Measurements from ENCODE around the gene ACP1.

ACP1 gene

GRCh38 chr2:264493-265468 is at the start of gene ACP1:
Gene ACP1 (plus strand): TSS chr2:264947. CDS start chr2:264965, 18 bp downstream.
- DNase-seq = peak; percentile 96

- DNase-seq = no peak
Observed at GRCh38 chr2:216068-216467, 48.7 kb upstream of the ACP1 start.

GRCh38 chr2:223451-223850 is 41.3 kb upstream of the ACP1 start:
- no peak for DNase-seq

GRCh38 chr2:223971-224760 is 40.6 kb upstream of the ACP1 start:
- no peak for DNase-seq

GRCh38 chr2:228115-228514 is 36.6 kb upstream of the ACP1 start:
- no peak for DNase-seq

GRCh38 chr2:228518-229278 is 36.0 kb upstream of the ACP1 start:
- DNase-seq = no peak

GRCh38 chr2:231521-232185 is 33.1 kb upstream of the ACP1 start:
- no peak for DNase-seq

- no peak for DNase-seq
Observed at GRCh38 chr2:233030-233429, 31.7 kb upstream of the ACP1 start.

GRCh38 chr2:234421-234820 is 30.3 kb upstream of the ACP1 start:
- DNase-seq = no peak

- no peak for DNase-seq
Observed at GRCh38 chr2:236993-237539, 27.7 kb upstream of the ACP1 start.

GRCh38 chr2:237878-238277 is 26.9 kb upstream of the ACP1 start:
- DNase-seq = no peak

- DNase-seq = no peak
Observed at GRCh38 chr2:238431-238830, 26.3 kb upstream of the ACP1 start.

- DNase-seq = no peak
Observed at GRCh38 chr2:238869-239268, 25.9 kb upstream of the ACP1 start.

GRCh38 chr2:244547-244946 is 20.2 kb upstream of the ACP1 start:
- DNase-seq = no peak

GRCh38 chr2:246489-247144 is 18.1 kb upstream of the ACP1 start:
- DNase-seq = peak; percentile 54

GRCh38 chr2:248724-249123 is 16.0 kb upstream of the ACP1 start:
- no peak for DNase-seq

GRCh38 chr2:249538-250042 is 15.2 kb upstream of the ACP1 start:
- DNase-seq = no peak

- DNase-seq = no peak
Observed at GRCh38 chr2:252001-252602, 12.6 kb upstream of the ACP1 start.

- no peak for DNase-seq
Observed at GRCh38 chr2:253202-253638, 11.5 kb upstream of the ACP1 start.

- no peak for DNase-seq
Observed at GRCh38 chr2:254241-254640, 10.5 kb upstream of the ACP1 start.

GRCh38 chr2:255195-255594 is 9.6 kb upstream of the ACP1 start:
- no peak for DNase-seq
